ENCODE data around the gene KIAA0825.

Gene KIAA0825

DNA sequence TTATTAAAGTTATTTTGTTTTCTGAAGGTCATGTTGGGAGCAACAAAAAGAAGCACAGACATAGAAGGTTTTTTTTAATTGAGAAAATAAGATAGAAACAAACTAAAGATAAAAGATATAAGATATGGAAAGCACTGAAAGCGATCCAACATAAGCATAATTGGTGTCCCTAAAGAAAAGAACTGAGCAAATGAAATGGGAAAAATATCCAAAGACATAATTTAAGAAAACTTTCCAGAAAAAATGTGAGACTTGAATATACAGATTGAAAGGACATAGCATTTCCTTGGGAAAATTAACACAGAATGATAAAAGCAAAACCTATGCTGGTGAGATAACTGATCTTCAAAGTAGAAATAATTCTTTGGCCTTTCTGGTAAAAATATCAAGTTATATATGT is 289.3 kb downstream of the KIAA0825 start:
- in situ Hi-C loops (cut with HindIII; ENCODE audit: low sequenced_read_pairs): no loop called here

DNA sequence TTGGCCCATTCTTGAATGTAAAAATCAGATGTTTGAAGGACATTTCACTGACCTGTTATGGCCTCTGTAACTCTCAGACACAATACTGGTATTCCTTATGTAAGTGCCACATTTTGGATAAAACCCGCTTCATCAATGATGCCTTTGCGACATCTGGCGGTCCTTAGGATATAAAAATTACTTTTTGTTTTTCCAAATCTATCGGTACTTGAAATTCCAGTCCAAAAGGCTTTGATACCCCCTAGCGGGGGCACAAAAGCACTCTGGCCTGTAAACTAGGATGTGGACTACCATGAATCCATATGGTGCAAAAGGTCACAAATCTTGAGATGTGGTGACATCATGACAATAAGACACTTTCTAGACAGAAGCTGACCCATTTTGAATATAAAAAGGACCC is 291.8 kb downstream of the KIAA0825 start:
- in situ Hi-C loops (cut with HindIII; ENCODE audit: low sequenced_read_pairs): no loop called here

DNA sequence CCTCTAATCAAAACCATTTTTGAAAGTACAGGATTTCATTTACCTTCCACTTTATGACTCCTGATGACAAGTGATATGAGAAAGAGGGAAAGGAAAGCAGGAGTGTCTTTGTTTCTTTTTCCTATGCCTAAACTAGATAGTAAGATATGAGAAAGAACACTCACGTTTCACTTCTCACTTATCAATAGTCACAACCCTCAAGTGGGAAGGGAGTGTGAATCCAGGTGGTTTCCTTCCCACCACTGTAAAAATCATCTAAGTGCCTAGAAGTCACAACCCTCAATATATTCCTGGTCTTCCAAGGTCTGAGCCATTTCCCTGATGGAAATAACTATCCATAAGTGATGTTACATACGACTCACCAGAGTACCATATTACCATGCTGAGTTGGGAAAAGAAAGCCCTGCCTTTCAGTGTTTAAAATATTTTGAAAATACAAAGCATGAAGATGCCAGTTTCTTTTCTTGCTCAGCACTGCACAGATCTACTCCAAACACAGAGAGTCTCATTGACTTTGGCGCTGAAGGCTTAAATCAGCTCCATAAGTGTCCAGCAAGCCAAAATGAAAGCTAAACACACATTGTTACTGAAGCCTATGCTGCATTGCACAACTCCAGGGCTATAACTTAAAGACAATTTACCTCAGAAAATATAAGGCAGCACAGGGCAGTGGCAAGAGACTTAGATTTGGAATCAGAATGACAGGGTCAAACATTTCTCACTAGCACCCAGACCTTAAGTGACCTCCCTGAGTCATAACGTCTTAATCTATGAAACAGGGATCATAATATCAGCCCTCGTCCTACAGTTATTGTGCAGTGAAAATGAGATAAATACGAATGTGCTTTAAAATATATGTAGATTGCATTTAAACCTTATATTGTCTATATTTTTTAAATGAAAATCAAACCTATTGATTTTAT is 301.2 kb downstream of the KIAA0825 start:
- in situ Hi-C loops (cut with HindIII; ENCODE audit: low sequenced_read_pairs): no loop called here

DNA sequence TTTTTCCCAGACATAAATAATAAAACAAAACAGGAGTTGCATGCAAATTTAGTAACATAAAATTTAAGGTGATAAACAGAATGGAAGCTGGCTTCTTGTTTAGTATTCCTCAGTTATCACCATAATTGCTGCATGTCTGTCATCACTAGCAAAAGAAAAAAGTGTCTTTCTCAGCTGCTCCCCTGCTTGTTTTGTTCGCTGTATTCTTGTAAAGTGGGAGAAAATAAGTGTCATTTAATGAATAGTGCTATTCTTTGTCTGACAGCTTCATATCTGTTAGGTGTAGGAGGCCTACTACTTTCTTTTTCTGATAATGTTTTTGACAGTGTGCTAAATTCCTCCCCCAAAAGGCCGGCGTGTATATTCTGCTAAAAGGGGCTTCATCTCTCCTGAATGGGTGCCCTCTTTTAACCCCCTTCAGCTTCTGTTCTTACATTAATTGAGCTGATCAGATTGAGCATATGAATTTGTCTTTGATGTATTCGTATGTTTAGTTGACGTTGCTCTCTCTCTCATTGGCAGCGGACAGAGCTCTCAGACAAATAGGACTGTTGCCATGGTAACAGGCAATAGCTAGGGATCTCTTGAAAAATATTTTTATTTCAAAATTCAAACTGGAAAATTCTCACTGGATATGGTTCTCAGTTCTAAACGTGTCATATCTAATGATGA is 303.8 kb downstream of the KIAA0825 start:
- in situ Hi-C loops (cut with HindIII; ENCODE audit: low sequenced_read_pairs): no loop called here

DNA sequence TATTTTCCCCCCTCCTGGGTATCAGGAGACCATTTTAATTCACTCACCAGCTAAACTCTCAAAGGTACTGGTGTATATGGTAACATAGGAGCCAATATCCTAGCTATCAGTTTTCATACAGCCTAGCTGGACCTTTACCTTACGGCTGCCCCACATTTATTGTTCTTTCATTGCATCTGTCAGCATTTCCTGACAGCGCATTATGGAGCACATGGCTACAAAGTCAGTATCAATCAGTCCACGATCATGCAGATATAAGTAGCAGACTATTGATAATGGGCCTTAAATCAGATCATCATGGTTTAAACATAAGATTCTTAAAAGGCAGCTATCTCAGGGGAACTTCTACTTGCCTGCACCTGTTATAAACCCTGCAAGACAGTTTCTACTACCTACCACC is 304.7 kb downstream of the KIAA0825 start:
- in situ Hi-C loops (cut with HindIII; ENCODE audit: low sequenced_read_pairs): no loop called here

DNA sequence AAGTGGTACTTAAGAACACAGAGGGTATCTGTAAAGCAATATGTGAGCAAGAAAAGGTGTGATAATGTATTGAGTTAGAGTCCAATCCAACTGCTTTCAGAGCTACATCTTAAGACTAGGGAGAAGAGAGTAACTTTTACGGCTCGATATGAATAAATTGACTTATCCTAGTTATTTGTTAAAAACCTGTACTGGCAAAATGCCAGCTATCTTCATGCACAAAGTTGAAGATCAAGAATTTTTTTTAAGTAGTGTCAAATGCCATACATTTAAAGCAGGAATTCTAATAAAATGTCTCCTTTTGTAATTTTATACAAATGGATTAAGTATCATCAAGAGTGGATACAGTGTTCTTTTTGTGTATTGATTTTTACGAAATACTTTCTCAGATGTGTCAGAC is 305.2 kb downstream of the KIAA0825 start:
- in situ Hi-C loops (cut with HindIII; ENCODE audit: low sequenced_read_pairs): no loop called here

DNA sequence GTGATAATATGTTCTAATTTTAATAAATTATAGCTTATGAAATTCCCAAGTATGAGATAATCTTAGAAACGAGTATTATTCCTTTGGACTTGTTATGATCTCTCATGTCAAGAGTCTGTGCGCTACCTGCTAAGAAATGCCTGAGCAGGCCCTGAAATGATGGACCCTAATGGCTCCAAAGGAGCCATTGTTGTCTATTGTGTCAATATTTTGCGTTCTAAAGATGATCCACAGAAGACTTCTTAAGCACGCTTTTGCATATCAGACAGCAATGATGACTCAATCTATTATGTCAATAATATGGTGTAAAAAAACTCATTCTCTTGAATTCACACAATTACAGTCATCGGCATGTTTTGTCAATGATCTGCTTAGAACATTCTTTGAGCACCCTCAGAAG is 306.1 kb downstream of the KIAA0825 start:
- in situ Hi-C loops (cut with HindIII; ENCODE audit: low sequenced_read_pairs): no loop called here

DNA sequence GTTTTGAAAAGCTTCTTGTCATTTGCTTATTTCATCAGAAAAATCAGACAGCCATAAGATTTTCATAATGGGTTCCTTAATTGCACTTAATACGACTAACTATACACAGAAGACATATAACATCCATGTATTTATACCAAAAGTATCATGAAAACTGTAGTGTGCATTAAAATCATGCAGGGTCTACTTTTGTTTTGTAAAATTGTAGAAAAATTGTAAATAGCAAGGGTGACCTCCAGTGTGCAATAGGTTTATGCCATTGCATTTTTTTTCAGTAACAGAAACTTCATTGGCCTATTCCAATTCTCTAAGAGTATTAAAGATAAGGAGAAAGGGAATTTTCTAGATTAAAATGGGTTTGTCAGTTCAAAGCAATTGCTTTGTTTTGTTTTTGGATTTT is 307.6 kb downstream of the KIAA0825 start:
- in situ Hi-C loops (cut with HindIII; ENCODE audit: low sequenced_read_pairs): no loop called here

DNA sequence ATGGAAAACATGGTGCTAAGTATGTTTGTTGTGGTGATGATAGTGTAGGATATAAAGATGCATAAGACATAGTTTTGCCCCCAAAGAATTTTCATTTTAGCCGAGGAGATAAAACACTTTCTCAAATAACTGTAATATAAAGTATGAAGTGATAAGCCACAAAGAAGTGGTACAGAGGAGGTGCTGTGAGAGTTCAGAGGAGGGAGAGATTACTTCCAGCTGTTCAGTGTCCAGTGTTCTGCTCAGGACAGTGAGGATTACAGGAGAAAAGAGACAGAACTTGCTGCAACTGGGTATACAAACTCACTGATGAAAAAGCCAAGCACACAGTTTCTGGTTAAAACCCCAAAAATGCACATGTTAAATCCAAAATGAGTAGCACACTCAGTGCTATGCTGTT is 309.3 kb downstream of the KIAA0825 start:
- in situ Hi-C loops (cut with HindIII; ENCODE audit: low sequenced_read_pairs): no loop called here

DNA sequence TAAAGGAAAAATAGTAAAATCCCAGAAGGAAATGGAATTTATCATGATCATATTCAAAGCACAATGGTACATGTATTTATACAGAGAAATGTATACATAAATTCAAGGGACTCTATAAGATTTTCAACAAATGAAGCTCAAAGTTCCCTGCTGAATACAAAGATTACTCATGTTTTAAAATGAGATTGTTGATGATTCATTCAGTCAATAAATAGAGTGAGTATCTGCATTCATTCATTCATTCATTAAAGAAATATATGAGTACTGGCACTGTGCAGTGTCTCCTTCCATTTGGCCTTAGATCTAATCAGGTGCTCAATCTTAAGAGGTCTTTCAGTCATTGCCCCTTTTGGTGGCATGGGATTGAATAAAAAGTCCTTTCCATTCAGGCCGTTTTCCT is 310.0 kb downstream of the KIAA0825 start:
- in situ Hi-C loops (cut with HindIII; ENCODE audit: low sequenced_read_pairs): no loop called here

DNA sequence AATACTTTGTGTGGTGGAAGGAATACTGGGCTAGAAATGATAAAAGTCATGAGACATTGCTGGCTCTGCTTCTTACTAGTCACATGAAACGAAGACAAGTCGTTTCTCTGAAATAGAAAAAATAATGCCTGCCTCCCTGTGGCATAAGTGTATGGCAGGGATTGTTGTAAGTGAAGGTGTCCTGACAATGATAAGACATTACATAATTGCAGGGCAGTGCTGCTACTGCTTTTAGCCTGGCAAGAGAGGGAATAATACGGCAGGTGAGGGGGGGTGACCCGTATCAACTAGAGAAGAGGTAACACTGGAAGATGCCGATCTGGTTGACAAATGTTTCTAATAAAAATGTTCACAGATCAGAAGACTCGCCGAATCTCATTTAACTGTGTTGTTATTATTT is 314.3 kb downstream of the KIAA0825 start:
- in situ Hi-C loops (cut with HindIII; ENCODE audit: low sequenced_read_pairs): no loop called here

DNA sequence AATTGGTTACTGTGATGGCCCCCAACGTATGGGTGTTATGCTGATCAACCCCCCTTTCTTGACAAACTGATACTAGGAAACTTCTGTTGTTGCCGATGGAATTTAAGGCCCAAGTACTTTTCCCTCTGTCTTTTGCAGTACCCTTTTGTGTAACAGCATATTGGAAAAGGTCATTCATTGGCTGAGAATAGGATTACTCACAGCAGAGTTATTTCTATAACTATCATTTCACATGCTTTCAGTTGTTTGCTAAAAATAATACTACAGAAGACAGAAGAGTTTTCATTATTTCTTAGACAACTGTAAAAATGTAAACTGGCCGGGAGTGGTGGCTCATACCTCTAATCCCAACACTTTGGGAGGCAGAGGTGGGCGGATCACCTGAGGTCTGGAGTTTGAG is 329.5 kb downstream of the KIAA0825 start:
- in situ Hi-C loops (cut with HindIII; ENCODE audit: low sequenced_read_pairs): no loop called here

DNA sequence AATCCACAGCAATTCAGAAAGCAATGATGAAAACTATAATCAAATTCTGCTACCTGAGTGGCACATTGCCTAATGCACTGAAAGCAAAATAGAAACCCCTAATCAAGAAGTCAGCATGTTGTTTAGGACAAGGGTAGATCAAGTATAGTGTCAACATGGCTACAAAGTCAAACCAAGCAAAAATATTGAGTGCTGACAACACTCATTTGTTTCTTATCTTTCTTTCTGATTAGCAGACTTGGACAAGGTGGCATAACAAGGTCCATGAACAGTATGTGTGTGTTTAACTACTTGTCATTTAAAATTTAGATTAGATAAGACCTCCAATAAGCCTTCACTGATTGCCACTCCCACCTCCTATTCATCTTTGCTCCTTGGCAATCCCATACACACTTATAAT is 332.4 kb downstream of the KIAA0825 start:
- in situ Hi-C loops (cut with HindIII; ENCODE audit: low sequenced_read_pairs): no loop called here

DNA sequence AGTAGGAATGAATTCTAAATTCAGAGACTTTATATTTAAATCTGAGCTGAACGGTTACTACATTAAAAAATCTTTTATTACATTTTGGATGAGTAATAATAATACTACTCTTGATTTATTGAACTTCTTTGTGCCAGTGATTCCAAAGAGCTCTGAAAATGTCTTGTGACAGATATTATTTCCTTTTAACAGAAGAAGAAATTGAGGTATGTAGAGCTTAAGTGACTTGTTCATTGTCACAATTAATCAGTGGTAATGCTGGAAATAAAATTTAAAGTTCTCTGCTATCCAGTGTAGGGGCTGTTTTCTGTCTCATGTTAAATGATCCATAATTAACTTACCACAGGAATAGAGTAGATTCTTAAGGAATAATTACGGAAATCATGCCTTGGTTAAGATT is 335.3 kb downstream of the KIAA0825 start:
- in situ Hi-C loops (cut with HindIII; ENCODE audit: low sequenced_read_pairs): no loop called here

DNA sequence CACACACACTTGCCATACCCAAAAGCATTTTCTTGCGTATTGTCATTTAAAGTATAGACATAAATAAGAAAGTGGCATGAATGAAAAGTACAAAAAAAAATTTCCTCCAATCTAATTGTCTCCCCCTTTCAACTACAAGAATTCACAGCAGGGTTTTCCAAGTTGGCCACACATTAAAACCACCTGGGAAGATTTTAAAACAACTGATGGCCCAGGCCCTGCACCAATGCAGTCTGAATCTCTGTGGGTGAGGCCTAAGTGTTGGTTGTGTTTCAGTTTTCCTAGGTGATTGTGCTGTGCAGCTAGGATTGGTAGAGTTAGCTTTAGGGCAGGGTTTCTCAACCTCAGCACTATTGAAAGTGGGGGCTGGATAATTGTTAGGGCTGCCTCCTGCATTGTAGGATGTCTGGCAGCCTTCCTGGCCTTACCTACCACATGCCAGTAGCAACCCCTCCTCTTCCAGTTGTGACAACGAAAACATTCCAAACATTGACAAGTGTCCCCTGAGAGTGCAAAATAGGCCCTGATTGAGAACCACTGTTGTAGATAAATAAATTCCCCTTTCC is 337.1 kb downstream of the KIAA0825 start:
- in situ Hi-C loops (cut with HindIII; ENCODE audit: low sequenced_read_pairs): no loop called here

DNA sequence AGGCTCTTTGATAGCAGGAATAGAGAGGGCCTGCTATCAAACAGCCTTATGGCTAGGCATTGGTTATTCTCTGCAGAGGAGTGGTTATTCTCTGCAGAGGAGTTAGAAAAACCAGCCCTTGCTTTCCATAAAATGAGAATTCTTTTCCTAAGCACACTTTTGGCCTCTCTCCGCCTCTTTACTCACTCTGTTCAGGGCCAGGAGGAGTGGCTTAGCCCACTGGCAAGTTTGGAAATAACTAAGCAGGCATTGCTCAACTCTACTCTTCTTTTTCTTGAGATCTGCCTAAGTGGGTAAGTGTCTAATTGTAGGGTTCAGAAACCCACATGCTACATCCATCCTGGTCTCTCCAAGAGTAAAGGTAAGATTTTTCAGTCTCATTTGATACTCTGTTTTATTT is 341.7 kb downstream of the KIAA0825 start:
- in situ Hi-C loops (cut with HindIII; ENCODE audit: low sequenced_read_pairs): no loop called here

DNA sequence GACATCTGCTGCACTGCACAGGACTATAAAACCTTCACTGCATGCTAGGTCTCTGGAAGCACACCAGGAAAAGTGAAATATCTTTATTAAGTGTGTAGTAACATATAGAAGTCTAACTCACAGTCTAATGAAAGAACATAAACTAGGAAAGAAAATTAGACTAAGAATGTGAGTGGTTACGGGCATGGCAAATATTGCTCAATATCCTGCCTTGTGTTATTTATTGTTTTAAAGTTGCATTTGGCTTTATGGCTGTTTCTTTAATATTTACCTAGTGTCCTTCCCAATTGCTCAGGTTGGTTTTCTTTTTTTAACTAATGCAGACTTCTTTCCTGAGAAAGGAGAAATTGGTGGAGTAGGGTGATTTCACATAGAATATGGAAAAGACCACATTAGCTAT is 342.4 kb downstream of the KIAA0825 start:
- in situ Hi-C loops (cut with HindIII; ENCODE audit: low sequenced_read_pairs): no loop called here

DNA sequence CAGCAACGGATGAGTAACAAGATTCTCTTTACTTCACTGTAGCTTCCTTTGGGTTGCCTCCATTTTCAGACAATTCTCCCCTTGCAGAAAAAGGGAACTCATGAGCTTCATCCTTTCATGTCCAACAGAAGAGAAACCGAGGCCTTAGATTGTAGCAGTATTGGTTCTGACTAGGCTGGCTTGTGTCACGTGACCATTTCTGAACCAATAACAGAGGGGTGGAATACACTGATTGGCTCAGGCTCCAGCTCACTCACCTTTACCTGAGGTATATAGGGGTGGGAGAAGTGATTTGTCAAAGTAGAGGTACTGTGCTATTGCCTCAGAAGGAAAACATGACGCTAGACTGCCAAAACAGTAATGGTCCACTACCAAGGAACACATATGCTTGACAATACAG is 343.7 kb downstream of the KIAA0825 start:
- in situ Hi-C loops (cut with HindIII; ENCODE audit: low sequenced_read_pairs): no loop called here

DNA sequence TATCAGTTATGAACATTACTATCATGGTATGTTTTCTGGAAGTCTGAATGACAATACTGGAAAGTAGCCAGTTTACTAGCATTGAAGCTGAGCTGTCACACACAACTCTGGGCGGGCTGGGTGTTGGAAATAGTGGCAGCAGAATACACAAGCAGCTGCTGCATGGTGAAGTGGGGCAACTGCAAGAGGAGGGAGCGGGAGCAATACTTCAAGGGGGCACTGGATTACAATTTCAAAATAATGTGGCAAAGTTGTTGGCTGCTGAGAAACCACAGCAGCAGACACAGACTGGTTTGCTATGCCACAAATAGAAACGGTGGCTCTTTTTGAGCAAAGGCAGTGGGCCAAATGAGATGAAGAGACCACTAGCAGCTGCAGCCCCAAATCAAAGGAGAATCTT is 350.2 kb downstream of the KIAA0825 start:
- in situ Hi-C loops (cut with HindIII; ENCODE audit: low sequenced_read_pairs): no loop called here

DNA sequence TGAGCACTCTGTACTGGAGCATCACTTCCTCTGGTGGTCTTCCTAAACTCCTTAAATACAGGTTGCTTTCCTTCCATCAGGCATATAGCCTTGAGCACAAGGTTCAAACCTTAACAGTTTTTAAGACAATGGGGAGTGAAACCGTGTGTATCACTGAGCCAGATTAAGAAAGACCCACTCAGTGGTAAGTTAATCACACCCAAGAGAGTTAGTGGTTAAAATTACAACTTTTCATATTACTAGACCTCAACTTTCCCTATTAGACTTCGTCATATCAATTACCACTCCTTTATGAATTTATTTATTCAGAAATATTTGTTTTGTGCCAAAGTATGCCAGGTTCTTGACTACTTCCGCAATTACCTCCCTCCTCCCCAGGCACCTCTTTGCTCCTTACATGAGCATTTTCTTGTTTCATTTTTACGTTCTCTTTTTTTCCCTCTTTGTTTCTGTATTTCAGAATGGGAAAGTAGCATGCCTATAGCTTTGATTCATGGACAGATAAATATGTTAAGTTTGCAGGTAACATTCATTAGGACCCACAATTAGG is 351.0 kb downstream of the KIAA0825 start:
- in situ Hi-C loops (cut with HindIII; ENCODE audit: low sequenced_read_pairs): no loop called here

DNA sequence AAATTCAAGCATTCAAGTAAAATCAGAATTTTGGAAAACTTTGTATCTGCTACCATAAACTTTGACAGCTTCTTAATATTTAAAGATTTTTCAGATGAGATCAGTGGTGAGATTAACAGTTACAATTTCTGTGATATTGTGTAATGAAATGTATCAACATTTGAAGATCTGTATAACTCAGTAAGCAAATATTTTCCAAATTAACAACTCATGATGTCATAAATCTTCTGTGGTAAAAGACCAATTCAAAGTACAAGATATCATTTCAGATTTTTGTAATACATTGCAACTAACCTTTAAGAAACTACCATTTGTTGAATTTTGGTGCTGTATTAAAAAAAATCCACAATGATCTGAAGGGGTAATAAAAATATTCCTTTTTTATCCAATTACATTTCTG is 352.2 kb downstream of the KIAA0825 start:
- in situ Hi-C loops (cut with HindIII; ENCODE audit: low sequenced_read_pairs): no loop called here

DNA sequence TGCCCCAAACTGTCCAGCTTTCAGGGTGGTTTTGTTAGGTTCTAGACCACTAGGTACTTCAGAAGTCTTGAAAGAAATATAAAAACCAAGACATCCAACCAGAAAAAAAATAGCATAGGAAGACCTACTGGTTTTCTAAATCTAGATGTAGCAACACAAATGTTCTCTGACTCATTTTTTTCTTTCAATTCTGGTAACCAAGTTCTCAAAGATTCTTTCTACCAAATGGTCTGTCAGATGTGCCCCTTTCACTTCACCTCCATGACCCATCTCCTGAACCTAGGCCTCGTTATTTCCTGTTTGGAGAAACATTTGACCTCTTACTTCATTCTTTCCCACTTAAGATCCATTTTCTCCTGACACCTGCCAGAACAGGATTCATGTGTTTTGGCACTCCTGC is 355.3 kb downstream of the KIAA0825 start:
- in situ Hi-C loops (cut with HindIII; ENCODE audit: low sequenced_read_pairs): no loop called here

Data from DLD1 (cell line).